Stimulated activated CD8-positive, alpha-beta memory T cell treated with anti-CD3 and anti-CD28 coated beads, Interleukin-12 subunit alpha, Interleukin-12 subunit beta, amount 100 ng/mL, for 24 hours (primary cell): ENCODE data around the gene TMEM61.
A peak's percentile ranks its signal among the peaks of the same experiment; 100 is the strongest.
"Not testable (repeated sequence)": the region's sequence is repeated elsewhere in the genome, so short reads cannot be mapped to it uniquely, and the experiment has no call there.

Experiments used
- DNase-seq: peaks from one replicate; pipeline ENCODE4 v3.0.0-alpha.2; 2020; ENCODE audit errors: extremely low read depth

The TMEM61 gene

DNA sequence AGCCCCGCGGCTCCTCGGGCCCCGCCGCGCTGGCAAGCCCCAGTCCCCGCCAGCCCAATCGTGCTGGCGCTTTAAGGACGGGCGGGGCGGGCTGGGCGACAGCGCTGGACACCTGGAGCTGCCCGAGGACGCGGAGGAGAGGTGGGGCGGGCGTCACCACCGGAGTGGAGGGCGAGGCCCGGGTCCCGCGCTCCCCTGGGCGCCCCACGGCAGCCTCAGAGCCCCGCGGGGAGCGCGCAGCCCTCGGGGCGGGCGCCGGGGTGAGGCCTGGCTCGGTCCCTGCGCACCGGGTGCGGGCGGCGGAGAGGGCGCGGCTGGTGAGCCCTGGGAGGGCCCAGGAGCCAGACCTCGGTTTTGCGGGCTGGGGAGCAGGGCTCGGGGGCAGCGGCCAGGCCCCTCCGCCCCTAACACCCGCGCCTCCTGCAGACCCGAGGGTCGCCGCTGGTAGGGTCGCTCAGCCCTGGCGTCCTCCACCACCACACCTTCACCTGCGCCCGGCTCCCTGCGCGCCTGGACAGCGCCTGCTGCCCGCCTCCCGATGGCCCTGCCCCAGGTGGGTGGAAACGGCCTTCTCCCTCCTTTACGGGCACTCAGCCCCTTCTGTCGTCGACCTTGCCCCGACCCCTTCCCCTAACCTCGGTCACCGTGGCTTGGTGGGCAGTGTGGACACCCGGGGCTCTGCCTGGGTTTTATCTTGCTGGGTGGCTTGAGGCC, at the start of gene TMEM61:
TSS of gene TMEM61 (plus strand) at position 101 of the 714 bp plus-strand sequence. CDS start at position 539, 438 bp downstream.
- DNase-seq: no peak

DNA sequence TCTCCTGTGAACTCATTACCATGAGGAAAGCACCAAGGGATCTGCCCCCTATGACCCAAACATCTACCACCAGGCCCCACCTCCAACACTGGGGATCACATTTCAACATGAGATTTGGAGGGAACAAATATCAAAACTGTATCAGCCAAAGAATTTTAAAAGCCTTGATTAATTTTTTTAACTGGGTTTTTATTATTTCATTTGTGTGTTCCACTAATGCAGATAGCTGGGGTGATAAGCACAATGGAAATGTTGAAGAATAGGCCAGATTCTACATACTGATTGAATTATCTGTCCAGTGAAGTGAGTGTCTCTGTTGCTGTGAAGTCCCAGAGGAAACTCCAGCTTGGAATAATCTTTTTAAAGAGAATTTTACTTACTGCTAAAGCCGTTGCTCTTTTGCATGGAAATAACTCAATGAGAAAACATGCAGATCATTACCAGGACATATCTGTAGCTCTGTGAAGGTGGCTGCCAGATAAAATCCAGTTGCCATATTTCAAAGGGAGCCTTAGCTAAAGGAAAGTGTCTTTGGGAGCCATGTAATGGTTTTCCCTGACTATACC, 49.1 kb upstream of the TMEM61 start:
- no peak for DNase-seq

DNA sequence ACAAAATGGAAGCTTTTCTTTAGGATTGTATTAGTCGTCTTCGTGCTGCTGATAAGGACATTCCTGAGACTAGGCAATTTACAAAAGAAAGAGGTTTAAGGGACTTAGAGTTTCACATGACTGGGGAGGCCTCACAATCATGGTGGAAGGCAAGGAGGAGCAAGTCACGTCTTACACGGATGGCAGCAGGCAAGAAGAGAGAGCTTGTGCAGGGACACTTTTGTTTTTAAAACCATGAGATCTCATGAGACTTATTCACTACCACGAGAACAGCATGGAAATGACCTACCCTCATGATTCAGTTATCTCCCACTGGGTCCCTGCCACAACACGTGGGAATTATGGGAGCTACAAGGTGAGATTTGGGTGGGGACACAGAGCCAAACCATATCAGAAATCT, 46.3 kb upstream of the TMEM61 start:
- DNase-seq: not testable (repeated sequence)

DNA sequence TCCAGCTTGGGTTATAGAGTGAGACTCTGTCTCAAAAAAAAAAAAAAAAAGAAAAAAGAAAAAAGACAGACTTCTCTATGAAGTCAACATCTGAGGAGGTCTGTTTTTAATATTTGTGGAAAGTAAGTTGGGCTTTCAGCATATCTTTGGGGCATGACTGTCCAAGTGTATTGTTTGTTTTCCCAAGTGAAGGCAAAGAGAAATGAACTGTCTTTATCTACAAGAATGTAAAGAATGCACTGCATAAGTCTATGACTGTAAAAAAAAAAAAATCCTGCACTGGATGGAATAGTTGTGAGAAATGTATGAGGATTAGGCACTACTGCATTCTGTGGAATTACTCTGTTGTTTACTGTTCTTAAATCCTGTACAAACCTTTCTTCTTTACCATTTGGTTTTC, 45.6 kb upstream of the TMEM61 start:
- no peak for DNase-seq

DNA sequence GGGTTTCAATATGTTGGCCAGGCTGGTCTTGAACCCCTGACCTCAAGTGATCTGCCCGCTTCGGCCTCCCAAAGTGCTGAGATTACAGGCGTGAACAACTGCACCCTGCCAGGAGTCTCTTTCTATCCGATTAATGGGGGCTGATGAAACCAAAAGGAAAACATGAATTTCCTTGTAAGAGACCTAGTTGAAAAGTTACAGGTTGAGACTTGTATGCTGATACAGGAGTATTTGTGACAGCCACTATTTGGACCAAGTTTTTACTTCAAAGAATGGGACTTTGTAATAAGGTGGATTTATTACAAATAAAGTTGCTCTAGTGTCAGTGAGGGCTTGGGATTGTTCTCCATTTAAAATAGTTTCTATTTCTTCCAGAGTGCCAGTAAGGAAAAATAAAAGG, 43.6 kb upstream of the TMEM61 start:
- DNase-seq: no peak

DNA sequence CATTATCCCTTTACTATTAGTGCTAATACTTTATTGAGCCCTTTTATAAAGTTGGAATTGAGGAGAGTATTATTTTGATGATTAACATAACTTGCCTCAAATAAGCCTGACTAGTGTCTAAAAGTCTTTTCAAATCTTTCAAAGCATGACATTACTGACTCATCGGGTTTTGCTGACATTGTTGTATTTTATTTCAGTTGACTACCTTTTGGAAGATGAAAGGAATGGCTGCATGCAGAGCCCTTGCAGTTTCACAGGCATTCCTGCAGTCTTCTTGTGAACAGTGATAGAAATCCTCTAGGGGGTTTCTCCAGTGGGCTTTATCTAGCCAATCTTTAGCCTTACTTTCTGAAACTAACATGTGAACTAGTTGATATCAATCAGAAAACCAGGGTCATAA, 43.0 kb upstream of the TMEM61 start:
- DNase-seq: no peak

DNA sequence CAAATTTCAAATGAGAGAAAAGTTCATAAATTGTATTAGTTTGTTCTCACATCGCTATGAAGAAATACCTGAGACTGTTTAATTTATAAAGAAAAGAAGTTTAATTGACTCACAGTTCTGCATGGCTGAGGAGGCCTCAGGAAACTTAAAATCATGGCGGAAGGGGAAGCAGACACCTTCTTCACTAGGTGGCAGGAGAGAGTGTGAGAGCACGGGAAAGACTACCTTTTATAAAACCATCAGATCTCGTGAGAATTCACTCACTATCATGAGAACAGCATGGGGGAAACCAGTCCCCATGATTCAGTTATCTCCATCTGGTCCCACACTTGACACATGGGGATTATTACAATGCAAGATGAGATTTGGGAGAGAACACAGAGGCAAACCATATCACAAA, 41.5 kb upstream of the TMEM61 start:
- DNase-seq: not testable (repeated sequence)

DNA sequence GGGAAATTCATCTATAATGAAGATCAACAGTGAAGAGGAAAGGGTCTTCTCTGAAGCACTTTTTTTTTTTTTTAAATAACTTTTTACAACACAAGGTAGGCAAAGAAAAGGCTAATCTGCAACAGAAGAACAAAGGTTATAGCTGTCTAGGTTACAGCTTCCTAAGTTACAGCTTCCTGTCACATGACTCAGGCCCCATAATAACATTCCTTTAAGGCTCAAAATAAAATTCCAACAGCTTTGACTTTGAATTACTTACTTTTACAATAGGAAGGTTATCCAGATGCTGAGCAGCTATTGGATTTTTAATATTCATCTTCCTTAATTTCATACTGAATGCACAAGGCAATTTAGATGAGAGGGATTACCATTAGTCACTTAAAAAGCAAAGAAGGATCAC, 40.4 kb upstream of the TMEM61 start:
- DNase-seq: no peak

DNA sequence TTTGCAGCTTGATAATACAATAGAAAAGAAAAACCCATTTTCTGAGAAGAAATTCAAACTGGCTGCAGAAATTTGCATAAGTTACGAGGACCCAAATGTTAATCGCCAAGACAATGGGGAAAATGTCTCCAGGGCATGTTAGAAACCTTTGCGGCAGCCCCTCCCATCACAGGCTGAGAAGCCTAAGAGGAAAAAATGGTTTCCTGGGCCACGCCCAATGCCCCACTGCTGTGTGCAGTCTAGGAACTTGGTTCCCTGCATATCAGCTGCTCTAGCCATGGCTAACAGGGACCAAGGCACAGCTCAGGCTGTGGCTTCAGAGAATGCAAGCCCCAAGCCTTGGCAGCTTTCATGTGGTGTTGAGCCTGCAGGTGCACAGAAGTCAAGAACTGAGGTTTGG, 37.5 kb upstream of the TMEM61 start:
- DNase-seq: no peak

DNA sequence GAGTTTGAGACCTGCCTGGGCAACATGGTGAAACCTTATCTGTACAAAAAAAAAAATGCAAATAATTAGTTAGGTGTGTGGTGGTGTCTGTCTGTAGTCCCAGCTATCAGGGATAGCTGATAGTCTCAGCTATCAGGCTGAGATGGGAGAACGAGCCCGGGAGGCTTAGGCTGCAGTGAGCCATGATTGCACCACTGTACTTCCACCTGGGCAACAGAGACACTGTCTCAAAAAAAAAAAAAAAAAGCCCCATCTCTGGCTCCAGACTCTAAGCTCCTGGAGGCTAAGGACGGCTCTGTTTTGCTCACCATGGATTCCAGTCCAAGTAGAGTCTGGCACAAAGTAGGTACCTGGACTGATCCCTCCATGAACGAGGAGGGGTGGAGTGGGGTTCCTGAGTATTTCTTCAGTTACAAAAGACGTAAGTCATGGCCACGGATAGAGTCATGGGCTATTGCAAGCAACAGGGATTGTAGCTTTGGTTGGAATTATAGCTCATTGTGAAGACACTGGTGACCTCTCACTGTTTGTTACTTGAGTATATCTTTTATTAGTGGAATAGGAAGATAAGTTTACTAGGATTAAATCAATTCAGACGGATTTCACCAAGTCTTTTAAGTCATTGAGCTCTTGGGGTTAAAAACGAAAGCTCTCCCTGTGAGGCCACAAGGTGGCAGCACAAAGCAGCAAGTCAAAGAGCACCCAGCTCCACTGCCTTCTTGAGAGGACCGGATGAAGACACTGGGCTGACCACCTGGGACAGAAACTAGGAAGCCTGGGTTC, 35.6 kb upstream of the TMEM61 start:
- DNase-seq: peak; percentile 24

DNA sequence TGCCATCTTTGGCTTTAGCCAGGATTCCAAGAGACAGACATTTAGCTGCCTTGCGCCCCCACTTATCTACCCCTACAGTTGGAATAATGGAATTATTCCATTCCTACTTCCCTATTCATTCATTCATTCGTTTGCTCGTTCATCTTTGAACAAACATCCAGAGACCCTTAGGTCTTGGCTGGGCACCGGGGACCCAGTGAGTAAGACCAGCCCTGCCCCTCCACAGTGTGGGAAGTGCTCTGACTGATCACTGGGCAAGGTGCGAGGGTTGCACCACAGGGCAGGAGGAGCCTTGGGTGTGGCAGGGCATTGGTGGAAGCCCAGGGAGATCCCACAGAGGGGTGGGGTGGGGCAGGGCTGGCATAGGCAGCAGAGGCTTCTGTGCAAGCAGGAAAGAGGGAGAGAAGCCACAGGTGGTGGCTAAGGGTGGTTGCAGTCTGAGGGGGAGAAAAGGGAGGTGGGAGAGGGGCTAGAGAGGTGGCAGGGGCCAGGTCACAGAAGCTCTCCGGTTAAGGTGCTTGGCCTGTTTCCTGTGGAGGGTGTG, 35.0 kb upstream of the TMEM61 start:
- DNase-seq: no peak

DNA sequence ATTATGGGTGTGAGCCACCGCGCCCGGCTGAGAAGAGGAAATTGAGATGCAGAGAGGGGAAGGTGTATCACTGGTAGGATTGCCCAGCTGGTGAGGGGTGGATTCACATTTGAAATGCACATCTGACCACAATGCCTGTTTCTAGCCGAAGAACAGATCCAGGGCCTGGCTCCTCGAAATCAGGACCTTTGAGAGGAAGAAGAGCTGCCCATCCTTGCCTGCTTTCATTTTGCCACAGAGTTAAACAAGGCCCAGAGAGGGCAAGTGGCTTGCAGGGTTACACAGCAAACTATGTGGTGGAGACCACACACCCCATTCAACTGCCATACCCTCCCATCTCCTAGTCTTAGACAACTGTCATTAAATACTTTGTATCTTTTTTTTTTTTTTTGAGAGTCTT, 32.9 kb upstream of the TMEM61 start:
- DNase-seq: no peak

DNA sequence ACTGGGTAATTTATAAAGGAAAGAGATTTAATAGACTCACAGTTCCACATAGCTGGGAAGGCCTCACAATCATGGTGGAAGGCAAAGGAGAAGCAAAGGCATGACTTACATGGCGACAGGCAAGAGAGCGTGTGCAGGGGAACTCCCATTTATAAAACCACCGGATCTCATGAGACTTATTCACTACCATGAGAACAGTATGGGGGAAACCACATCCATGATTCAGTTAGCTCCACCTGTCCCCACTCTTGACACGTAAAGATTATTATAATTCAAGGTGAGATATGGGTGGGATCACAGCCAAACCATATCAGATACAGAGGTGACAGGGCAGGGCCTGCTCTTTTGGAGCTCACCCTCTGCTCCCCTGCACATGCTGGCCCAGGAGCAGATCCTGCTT, 31.4 kb upstream of the TMEM61 start:
- no peak for DNase-seq

DNA sequence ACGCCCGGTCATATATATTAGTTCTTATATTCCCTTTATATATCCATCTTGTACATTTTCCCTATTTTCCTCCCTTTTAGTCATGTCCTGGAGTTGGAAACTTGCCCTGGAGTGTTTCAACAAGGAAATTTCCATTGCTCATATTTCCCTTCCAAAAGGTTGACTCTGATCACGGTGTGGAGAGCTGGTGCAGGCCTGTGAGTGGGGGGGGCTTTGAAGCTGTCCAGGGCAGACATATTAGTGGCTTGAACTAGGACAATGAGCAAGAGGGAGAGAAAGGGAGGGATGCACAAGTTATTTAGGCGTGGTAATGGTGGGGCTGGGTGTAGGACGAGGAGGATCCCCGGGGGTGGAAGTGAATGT, 30.4 kb upstream of the TMEM61 start:
- no peak for DNase-seq

DNA sequence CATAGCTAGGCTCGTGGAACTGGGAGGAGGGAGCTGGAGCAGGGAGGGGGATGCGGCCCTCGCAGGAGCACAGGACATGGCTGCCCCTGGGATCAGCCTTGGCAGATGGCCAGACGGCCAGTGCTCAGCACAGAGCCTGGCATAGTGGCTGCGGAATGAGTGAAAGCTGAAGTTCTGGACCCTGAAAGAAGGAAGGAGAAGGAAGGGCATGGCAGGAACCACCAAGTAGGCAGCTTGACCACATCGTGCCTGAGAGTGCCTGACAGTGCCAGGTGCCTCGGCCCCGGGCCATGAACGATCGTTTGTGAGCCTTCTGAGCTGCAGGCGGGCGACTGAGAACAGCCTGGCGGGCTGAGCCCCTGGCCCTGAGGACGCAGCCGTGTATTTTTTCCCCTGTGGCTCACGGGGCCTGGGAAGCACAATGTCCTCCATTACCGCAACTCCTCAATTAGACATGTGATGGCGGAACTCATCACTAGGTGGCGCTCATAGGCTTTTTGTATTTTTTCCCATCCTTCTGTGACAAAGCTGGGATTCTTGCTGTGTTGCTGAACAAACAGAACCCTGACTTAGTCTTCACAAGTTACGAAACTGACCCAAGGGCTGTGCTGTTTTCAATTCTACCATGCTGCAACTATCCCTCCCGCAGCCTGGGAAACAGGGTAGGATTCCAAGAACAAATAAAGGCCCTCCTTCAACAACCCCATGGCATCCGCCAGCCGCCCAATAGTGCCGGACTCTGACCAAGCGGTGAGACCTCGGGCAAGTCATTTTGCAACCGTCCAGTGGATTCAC, 29.9 kb upstream of the TMEM61 start:
- no peak for DNase-seq

DNA sequence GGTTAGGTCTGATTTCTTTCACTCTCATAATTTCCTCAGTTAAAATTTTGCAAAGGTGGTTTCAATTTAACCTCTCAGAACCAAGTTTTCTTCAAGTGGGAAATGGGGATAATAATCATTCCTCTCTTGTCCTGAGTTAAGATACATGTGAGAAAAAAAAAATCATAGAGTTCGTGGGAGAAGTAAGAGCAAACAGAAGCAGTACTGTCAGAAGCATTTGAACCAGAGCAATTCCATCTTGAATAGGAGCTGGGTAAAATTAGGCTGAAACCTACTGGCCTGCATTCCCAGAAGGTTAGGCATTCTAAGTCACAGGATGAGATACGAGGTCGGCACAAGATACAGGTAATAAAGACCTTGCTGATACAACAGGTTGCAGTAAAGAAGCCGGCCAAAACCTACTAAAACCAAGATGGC, 28.6 kb upstream of the TMEM61 start:
- no peak for DNase-seq

DNA sequence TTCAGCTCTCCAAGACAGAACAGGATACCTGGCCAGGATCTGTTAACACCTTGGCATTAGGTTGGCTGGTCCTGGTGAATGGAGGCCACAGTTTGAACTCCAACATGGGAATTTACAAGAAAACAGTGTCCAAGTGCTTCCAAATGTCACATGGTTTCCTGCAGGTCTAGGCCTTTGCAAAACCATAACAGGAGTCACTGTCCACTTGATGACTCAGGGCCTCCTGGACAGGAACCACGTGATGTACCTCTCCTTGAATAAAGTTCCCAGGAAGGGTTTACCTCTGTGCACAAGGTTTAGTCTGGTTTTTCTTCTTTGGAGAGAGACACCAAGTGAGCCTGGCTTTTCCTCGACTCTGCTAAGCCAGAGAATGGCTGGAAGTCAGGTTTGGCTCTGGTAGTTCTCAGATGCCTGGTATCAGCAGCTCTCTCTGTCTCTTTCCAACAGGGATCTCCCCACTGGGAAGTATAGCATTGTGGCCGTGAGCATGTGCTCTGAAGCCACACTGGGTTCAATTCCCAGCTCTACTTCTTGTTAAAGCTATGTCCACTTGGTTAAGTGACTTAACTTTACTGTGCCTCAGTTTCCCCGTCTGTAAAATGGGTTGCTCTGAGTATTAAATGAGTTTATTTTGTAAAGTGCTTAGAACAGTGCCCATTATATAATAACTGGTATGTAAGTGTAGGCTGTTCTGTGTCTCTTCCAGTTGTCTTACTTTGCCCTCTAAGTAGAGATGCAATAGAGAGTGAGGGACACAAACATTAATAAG, 27.3 kb upstream of the TMEM61 start:
- DNase-seq: no peak

DNA sequence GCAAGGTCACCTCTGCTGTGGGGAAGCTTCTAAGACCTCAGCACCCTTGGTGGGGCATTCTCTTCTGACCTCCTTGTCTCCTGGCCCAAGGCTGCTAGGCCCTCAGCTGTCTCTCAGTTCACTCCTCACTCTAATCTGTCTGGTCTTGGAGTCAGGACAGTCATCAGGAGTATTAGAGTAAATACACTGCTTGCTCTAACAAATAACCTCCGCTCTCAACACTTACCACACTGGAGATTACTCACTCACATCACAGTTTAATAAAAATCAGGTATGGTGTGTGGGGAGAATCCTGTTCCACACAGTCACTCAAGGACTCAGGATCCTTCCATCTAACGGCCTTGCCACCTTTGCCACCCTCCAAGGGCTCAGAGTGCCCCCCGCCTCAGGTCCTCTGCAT, 26.6 kb upstream of the TMEM61 start:
- no peak for DNase-seq

DNA sequence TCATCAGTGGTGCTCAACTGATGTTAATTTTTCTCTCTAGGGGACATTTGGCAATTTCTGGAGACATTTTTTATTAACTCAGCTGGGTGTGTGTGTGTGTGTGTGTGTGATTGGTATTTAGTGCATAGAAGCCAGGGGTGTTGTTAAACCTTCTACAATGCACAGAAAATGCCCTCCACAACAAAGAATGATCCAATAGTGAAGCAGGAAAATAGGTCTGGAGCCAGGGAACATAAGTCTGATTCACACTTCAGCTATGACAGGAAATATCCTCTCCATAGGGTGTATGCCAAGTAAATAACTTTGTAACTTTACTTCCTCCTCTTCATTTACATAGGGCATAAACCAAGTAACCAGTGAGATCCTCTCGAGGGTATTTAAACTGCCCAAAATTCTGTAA, 25.1 kb upstream of the TMEM61 start:
- no peak for DNase-seq

DNA sequence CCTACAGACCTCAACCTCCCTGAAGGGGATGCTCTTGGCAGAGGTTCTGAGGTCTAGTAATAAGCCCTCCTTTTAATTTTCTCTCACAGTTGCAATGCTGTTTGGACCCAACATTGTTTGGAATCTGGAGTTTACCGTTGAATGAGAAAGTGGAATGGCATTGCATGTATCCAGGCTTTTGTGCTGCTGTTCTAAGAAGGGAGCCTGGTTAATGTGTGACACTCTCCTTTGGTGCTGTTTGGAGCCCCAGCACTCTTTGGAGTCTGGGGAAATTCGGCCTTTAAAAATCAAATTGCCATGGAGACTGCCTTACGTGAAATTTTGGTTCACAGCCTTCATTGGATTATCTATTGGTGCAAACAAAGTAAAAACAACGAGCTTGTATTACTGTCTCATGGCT, 23.7 kb upstream of the TMEM61 start:
- DNase-seq: no peak

DNA sequence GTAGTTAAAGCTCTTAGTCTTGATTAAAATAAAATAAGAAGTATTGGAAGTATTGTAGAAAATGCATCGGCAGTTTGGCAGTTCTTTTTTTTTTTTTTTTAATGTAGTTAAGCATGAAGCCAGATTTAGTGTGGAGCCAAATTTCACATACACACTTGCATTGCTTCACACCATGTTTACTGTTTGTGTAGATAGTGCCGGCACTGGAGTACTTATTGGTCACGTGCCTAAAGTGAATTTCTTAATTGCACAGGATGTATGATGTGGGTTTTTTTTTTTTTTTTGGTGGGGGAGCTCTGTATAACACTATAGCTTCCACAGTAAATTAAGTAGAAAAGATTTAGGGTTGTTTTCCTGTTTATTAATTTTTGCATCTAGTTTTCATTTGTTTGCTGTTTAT, 21.2 kb upstream of the TMEM61 start:
- no peak for DNase-seq
